ENCODE results near the gene AMZ1. TPM values are rescaled to one million over a fixed set of nuclear protein-coding genes. Genes with fewer than 3 reads are reported as not detected.
A peak's percentile ranks its signal among the peaks of the same experiment; 100 is the strongest.

AMZ1 gene
- total RNA-seq, 1 experiment from 2014 or later, result 0.74 TPM

- Mint-ChIP-seq H3K36me3 (ENCODE audit: insufficient read depth in 1 of 3, low read depth in 3 of 3) (peaks cover 3 to 12% (median 10%) of the 10 kb centered on the region in 3 experiments; a peak in 5 of 7 replicates), H3K9me3 (no peaks in the 10 kb centered on the region; a peak in 1 of 5 replicates), H3K27ac (no peak overlapping the region; a peak in 1 of 7 replicates), H3K4me1 (peaks cover 17 to 20% of the 10 kb centered on the region in 2 experiments), H3K27me3 (ENCODE audit: low read depth) (peaks cover 1% of the 10 kb centered on the region), H3K4me3 (no peak overlapping the region)
- Histone ChIP-seq H3K79me2 (ENCODE audit: insufficient read depth, low read length) (no peaks in the 10 kb centered on the region), H3K9ac (ENCODE audit: extremely low read depth, insufficient read length, low read length) (no peak overlapping the region), H3K14ac (ENCODE audit: insufficient read depth, low read length) (no peak overlapping the region), H2BK15ac (ENCODE audit: low read depth, low read length) (no peak overlapping the region), H2AK5ac (ENCODE audit: insufficient read length, low read length) (no peak overlapping the region), H4K5ac (ENCODE audit: insufficient read length, low read depth, low read length) (no peak overlapping the region), H4K8ac (replicated peaks; ENCODE audit: insufficient read length, low read depth, low read length) (no peak overlapping the region), H3K27me3 (ENCODE audit: insufficient read depth, low read length) (no peaks in the 10 kb centered on the region), H4K91ac (ENCODE audit: insufficient read length, low read depth, low read length) (no peak overlapping the region), H3K23ac (ENCODE audit: insufficient read length, low read depth, low read length) (no peak overlapping the region), H3K18ac (ENCODE audit: insufficient read length, low read depth, low read length) (no peak overlapping the region), H3K56ac (ENCODE audit: insufficient read length, low read depth, low read length) (no peak overlapping the region), H2AFZ (ENCODE audit: low read length) (no peak overlapping the region), H2BK12ac (ENCODE audit: insufficient read length, low read depth, low read length) (no peak overlapping the region), H3K23me2 (ENCODE audit: insufficient read length, low read depth, low read length, poor library complexity, severe bottlenecking) (no peaks in the 10 kb centered on the region), H3K9me3 (ENCODE audit: control insufficient read depth, low read depth, low read length) (no peaks in the 10 kb centered on the region), H4K20me1 (ENCODE audit: control insufficient read depth, insufficient read depth, insufficient read length) (no peaks in the 10 kb centered on the region), H3K4ac (ENCODE audit: low read depth, low read length) (no peak overlapping the region), H3K4me2 (ENCODE audit: insufficient read depth, insufficient read length, low read length) (no peak overlapping the region), H2BK20ac (ENCODE audit: low read depth, low read length, poor library complexity, severe bottlenecking) (no peak overlapping the region), H2BK120ac (ENCODE audit: low read depth, low read length, poor library complexity, severe bottlenecking) (no peak overlapping the region), H3K27ac (ENCODE audit: insufficient read length, low read depth, low read length) (no peak overlapping the region), H2BK5ac (ENCODE audit: insufficient read length, low read length) (no peak overlapping the region), H3T11ph (ENCODE audit: low read length) (no peak overlapping the region), H3K4me1 (ENCODE audit: insufficient read depth, low read length) (no peaks in the 10 kb centered on the region), H3K79me1 (ENCODE audit: insufficient read depth, low read depth, low read length, poor library complexity, severe bottlenecking) (no peaks in the 10 kb centered on the region)
- no CpG with 5 or more reads among the region's 35 CpGs for WGBS (ENCODE audit: extremely low coverage, insufficient read length, low lambda C conversion rate)
- TF ChIP-seq CTCF (conservative IDR thresholded peaks at IDR 0.05), result peak; percentile 99
- peak; percentile 95 for DNase-seq
These were observed 21.7 kb downstream of the AMZ1 start for GRCh38 chr7:2709553-2710285.

Measured in H9 (cell line).